ENCODE measurements around the gene EMX2. TPM values are rescaled to one million over a fixed set of nuclear protein-coding genes. Genes with fewer than 3 reads are reported as not detected.

The EMX2 gene
- total and polyA plus RNA-seq, 2 experiments from 2014 or later, result not detected

- Histone ChIP-seq H4K20me1 (replicated peaks; ENCODE audit: insufficient read depth) (peaks cover 9% of the 10 kb centered on the region; the same call in 1 of the 2 replicates), H3K4me1 (ENCODE audit: insufficient read depth) (peaks cover 24% of the 10 kb centered on the region; the same call in 1 of the 2 replicates), H3K27me3 (ENCODE audit: insufficient read depth) (peaks cover 59% of the 10 kb centered on the region), H3K4me3 (no peak overlapping the region), H2AFZ (no peak overlapping the region), H3K79me2 (replicated peaks; ENCODE audit: insufficient read depth) (no peaks in the 10 kb centered on the region), H3K36me3 (ENCODE audit: insufficient read depth) (no peaks in the 10 kb centered on the region), H3K27ac (ENCODE audit: low read depth) (no peak overlapping the region), H3F3A (replicated peaks; ENCODE audit: low read depth) (no peaks in the 10 kb centered on the region), H3K9me2 (ENCODE audit: insufficient read depth) (no peaks in the 10 kb centered on the region), H3K4me2 (no peak overlapping the region)
- H3K27me3 Mint-ChIP-seq (ENCODE audit: insufficient read depth, low read depth, poor library complexity), result peaks cover 60% of the 10 kb centered on the region
- H3K4me1 Mint-ChIP-seq, result peaks cover 23% of the 10 kb centered on the region
- no peaks in the 10 kb centered on the region for H3K36me3 Mint-ChIP-seq (ENCODE audit: low read depth)
- no peak overlapping the region for H3K4me3 Mint-ChIP-seq
- H3K9me3 Mint-ChIP-seq, result no peaks in the 10 kb centered on the region
- ATAC-seq (no peak), DNase-seq (ENCODE audit: low spot score) (no peak)
- H3K27ac Mint-ChIP-seq, result no peak overlapping the region
- TF ChIP-seq, protein P1, sequence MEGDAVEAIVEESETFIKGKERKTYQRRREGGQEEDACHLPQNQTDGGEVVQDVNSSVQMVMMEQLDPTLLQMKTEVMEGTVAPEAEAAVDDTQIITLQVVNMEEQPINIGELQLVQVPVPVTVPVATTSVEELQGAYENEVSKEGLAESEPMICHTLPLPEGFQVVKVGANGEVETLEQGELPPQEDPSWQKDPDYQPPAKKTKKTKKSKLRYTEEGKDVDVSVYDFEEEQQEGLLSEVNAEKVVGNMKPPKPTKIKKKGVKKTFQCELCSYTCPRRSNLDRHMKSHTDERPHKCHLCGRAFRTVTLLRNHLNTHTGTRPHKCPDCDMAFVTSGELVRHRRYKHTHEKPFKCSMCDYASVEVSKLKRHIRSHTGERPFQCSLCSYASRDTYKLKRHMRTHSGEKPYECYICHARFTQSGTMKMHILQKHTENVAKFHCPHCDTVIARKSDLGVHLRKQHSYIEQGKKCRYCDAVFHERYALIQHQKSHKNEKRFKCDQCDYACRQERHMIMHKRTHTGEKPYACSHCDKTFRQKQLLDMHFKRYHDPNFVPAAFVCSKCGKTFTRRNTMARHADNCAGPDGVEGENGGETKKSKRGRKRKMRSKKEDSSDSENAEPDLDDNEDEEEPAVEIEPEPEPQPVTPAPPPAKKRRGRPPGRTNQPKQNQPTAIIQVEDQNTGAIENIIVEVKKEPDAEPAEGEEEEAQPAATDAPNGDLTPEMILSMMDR (conservative IDR thresholded peaks at IDR 0.05; ENCODE audit: low read depth in 2 of 2), result no peak
- TF ChIP-seq JUNB (IDR thresholded peaks at IDR 0.05; ENCODE audit: unreplicated experiment) (no peak), ZNF331 (CRISPR knock-in tag; IDR thresholded peaks at IDR 0.05; ENCODE audit: low read depth) (no peak), REST (IDR thresholded peaks at IDR 0.05; ENCODE audit: unreplicated experiment) (no peak)
Observed at GRCh38 chr10:117556356-117556755, 13.8 kb downstream of the EMX2 start.

DNA sequence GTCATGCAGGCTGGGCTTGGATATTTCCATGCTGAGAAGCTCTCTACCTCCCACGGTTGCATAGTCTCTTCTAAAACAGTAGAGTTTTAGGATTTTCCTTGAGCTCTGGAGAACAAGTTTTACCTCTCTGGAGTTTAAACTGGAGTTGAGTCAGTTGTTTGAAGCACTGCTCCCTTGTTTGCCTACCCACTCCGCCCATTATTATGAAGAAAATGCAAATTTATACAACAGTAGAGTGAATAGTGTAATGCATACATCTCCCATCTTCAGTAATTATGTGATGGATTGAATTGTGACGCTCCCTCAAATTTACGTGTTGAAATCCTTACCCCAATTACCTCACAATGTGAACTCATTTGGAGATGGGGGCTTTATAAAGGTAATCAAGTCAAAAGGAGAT, 17.2 kb downstream of the EMX2 start:
- Histone ChIP-seq H3F3A (replicated peaks; ENCODE audit: low read depth) (no peaks in the 10 kb centered on the region), H2AFZ (no peak overlapping the region), H4K20me1 (replicated peaks; ENCODE audit: insufficient read depth) (no peaks in the 10 kb centered on the region; the same call in 1 of the 2 replicates), H3K4me1 (ENCODE audit: insufficient read depth) (no peaks in the 10 kb centered on the region), H3K79me2 (replicated peaks; ENCODE audit: insufficient read depth) (no peaks in the 10 kb centered on the region), H3K27me3 (ENCODE audit: insufficient read depth) (peaks cover 25% of the 10 kb centered on the region), H3K27ac (ENCODE audit: low read depth) (no peak overlapping the region), H3K36me3 (ENCODE audit: insufficient read depth) (no peaks in the 10 kb centered on the region), H3K9me2 (ENCODE audit: insufficient read depth) (no peaks in the 10 kb centered on the region), H3K4me3 (no peak overlapping the region), H3K4me2 (no peak overlapping the region)
- DNase-seq (ENCODE audit: low spot score) (no peak), ATAC-seq (no peak)
- Mint-ChIP-seq H3K27ac (no peak overlapping the region), H3K9me3 (no peaks in the 10 kb centered on the region), H3K27me3 (ENCODE audit: insufficient read depth, low read depth, poor library complexity) (peaks cover 31% of the 10 kb centered on the region), H3K36me3 (ENCODE audit: low read depth) (no peaks in the 10 kb centered on the region), H3K4me3 (no peak overlapping the region), H3K4me1 (peaks cover 8% of the 10 kb centered on the region)
- TF ChIP-seq NANOG (IDR thresholded peaks at IDR 0.05; ENCODE audit: borderline replicate concordance), result no peak
- TF ChIP-seq POLR2AphosphoS5 (IDR thresholded peaks at IDR 0.05; ENCODE audit: low read depth), result no peak
- TF ChIP-seq EZH2 (IDR thresholded peaks at IDR 0.05; ENCODE audit: low read depth, unreplicated experiment), result no peak
- TF ChIP-seq REST (IDR thresholded peaks at IDR 0.05; ENCODE audit: unreplicated experiment), result no peak
- TF ChIP-seq ZNF114 (CRISPR knock-in tag; IDR thresholded peaks at IDR 0.05), result no peak
- TF ChIP-seq JUNB (IDR thresholded peaks at IDR 0.05; ENCODE audit: unreplicated experiment), result no peak
- TF ChIP-seq, protein P1 (conservative IDR thresholded peaks at IDR 0.05; ENCODE audit: low read depth in 2 of 2), result no peak
- no peak for TF ChIP-seq ZNF331 (CRISPR knock-in tag; IDR thresholded peaks at IDR 0.05; ENCODE audit: low read depth)
- no peak for TF ChIP-seq EZH2phosphoT487 (IDR thresholded peaks at IDR 0.05; ENCODE audit: unreplicated experiment)
- no peak for TF ChIP-seq CREB1 (CRISPR knock-in tag; IDR thresholded peaks at IDR 0.05; ENCODE audit: low read depth)
- TF ChIP-seq, protein P2, sequence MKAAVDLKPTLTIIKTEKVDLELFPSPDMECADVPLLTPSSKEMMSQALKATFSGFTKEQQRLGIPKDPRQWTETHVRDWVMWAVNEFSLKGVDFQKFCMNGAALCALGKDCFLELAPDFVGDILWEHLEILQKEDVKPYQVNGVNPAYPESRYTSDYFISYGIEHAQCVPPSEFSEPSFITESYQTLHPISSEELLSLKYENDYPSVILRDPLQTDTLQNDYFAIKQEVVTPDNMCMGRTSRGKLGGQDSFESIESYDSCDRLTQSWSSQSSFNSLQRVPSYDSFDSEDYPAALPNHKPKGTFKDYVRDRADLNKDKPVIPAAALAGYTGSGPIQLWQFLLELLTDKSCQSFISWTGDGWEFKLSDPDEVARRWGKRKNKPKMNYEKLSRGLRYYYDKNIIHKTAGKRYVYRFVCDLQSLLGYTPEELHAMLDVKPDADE (IDR thresholded peaks at IDR 0.05), result no peak
